Stimulated activated CD8-positive, alpha-beta memory T cell treated with anti-CD3 and anti-CD28 coated beads, Interleukin-4, amount 100 ng/mL, for 1 hour (primary cell): ENCODE results near the gene ABTB2.

ENCODE experiments used
- DNase-seq, 2 donors: peaks; one replicate each; pipeline ENCODE4 v3.0.0-alpha.2; 2020; ENCODE audit warnings: low read depth in 2 of 2, low spot score in 1 of 2

The ABTB2 gene

GRCh38 chr11:34317036-34317360, 40.8 kb downstream of the ABTB2 start:
- no peak for DNase-seq

- DNase-seq, result no peak
These were observed 41.3 kb downstream of the ABTB2 start for GRCh38 chr11:34316347-34317035.

DNA sequence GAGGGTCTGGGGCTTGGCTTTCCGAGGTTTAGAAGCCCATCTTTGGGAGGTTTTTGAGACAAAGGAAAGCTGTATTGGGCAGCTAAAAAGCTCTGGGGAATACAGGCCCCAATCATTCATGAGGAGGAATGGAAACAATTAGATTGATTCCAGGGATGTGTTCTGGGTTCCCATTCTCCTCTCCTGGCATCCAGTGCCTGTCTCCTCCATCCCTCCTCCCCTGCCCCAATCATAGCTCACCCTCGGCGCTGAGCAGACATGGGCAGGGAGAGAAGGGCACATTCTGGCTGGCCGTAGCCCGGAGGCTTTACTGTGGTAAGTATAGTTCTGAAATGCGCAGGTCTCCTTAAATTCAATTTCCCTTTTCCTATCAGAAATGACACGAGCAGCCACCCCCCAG, 42.4 kb downstream of the ABTB2 start:
- DNase-seq, result no peak

DNA sequence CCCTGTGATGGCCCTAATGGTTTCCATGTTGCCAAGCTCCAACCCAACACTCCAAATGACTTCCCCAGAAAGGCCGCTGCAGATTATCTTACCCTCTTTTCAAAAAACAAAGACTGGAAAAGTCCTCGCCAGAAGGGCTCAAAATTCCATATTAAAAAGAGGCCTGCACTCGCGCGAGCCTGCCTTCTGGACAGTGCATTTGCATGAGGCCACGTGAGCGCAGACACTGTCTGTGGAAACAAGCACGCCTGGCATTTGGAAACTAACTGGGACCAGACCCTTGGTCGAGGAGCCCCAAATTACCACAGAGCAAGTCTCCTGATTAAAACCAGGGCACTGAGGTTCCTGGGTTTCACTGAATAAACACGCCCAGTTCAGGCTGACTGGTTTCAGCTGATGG, 42.9 kb downstream of the ABTB2 start:
- no peak for DNase-seq

- no peak for DNase-seq
These were observed 43.6 kb downstream of the ABTB2 start for GRCh38 chr11:34314176-34314575.

- DNase-seq, result no peak
These were observed 44.7 kb downstream of the ABTB2 start for GRCh38 chr11:34313099-34313517.

GRCh38 chr11:34311126-34311525, 46.7 kb downstream of the ABTB2 start:
- DNase-seq, result no peak

GRCh38 chr11:34309965-34310364, 47.8 kb downstream of the ABTB2 start:
- no peak for DNase-seq

DNA sequence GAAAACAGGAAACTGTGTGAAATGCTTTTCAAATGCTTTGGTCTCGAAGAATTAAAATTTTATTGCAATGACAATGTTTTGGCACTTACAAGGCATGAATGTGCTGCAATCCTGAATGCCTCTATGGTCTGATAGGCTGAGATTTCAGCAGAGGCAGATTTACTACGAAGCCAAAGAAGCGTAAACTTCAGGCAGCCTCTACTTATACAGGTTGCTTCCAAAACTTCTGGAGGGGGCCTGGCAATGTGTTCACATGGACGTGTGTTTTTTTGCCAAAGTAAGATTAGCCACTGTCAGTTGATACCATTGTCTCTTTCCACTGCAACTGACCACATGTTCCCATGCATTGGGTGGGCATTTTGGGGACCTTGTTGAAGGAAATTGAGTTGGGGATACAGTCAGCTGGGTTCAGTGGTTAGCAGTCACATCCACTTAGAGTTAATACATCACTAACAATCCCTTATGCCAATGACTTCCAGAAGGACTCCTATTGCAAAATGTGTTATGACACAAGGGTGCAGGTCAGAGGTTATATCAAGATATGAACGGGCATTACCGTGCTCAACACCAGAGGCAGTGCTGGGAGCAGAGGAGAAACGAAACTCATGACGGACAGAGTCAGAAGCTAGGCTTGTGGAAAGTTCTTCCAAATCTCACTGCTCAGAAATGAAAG, 48.8 kb downstream of the ABTB2 start:
- no peak for DNase-seq

GRCh38 chr11:34308049-34308912, 49.5 kb downstream of the ABTB2 start:
- DNase-seq, result no peak

DNA sequence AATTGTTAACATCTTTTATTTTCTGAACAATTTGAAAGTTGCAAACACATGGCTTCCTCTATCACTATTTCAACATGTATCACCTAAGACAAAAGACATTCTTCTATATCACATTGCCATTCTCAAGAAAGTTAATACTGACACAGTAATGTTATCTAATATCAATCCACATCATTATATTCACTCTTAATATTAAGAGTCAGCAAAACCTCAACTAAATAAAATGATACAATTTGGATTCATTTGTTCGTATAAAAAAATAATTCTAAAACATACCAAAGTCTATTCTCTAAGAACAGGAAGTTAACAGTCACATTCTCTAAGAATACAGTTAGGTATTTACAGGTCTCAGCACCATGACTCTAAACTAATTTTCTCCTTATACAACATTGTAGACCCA, 52.0 kb downstream of the ABTB2 start:
- no peak for DNase-seq

DNA sequence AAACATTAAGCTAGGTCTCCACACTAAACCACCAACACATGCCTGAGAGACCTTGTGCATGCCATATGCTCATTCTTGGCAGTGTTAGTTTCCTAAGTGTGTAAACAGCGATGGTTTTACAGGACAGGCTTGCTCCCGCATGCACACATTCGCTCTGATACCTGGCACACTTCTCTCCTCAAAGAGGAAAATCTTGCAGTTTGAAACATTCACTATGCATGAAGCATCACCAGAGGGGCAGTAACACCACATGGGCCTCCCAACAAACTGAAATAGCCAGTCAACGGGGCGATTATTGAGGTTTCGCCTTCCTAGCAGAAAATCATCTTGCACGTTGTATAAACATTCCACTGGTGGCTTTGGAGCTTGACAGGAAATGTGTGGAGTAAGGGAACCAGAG, 52.6 kb downstream of the ABTB2 start:
- no peak for DNase-seq

GRCh38 chr11:34303028-34303570, 54.7 kb downstream of the ABTB2 start:
- no peak for DNase-seq

DNA sequence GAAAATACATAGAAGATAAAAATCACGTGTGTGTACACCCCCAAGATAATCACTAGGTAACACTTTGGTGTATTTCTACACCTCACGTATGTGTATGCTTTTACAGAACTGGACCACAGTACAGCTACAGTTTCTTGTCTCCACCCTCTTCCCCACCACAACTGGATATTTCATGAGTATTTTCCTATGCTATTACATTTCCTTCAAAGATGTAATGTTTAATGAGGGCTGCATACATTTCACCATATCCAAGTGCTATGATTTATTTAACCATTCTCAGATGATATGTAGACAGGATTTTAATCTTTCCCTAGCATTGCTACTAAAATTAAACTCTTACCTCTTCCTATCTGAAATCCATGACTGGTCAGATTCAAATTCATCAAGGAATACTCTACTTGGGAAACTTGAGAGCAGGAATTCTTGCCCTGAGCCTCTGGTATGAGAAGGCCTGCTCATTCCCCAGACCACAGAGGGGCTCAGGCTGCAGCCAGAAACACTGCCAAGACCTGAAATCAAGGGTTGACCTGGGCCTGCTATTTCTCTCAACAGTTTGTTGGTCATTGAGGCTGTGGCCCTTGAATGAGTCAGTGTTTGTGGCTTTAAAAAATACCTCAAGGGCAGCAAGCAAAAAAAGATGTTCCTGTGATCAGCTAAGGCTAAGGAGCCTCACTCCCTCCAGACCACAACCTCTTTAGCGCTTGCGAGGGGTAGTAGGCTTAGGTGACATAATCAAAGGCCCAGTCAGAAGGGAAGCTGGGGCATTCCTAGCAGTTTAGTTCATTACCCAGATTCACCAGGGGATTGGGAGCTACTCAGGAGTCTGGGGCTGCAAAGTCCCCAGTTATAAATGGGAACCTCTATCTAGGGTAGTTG, 55.5 kb downstream of the ABTB2 start:
- DNase-seq, result no peak

DNA sequence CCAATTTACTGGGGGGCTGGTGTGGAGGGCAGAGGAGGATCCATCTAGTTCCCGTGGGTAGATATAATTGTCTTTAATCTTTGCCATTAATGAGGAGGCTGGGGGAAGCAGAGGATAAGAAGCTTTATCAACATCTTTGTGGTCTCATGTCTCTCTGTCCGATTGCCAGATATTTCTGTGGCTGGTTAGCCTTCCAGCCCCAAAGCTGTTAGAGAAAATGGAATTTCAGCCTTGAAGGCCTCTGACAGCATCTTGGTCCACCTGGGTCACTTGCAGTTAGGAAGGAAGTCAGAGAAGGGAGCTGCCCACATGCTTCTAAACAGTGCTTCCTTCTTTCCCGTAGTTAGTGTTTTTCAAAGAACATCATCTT, 56.9 kb downstream of the ABTB2 start:
- no peak for DNase-seq

DNA sequence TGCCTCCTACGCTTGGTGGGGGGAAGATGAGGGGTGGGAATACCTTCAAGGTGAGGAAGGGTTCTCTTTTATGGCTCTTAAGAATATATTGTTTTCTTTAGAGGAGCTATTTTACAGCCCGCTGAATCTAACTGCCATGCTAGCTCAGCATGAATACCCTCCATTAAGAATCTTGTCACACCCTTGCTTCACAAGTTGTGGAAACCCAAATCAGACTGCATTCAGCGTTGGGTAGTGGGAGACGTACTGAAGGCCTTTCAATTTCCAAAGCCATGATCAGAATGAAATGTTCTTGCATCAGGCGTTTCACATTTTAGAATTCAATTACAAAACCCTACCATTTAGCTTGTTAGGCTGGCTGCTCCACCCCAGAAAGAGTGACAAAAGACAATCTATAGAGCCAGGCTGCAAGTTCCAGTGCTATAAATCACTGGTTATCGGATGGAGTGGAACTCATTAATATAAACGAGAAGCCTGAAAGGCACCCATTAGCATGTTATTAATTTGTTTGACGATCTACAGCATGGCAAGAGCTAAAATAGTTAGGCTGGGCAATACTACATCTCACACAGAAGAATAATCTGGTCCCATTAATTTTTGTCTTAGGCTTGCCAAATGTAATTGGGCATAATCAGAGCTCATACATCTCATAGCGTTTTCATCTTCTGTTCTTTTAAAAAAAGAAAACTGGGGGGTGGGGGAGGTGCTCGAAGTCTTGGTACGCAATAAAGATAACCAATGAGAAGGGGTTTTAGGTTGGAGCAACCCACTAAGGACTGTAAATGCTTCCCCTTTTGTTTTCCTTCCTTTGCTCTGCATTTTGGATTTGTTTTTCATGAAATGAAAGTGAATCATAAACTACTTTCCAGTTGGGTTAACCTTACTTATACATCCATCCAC, 57.5 kb downstream of the ABTB2 start:
- no peak for DNase-seq

- no peak for DNase-seq
These were observed 58.4 kb downstream of the ABTB2 start for GRCh38 chr11:34299284-34299972.

GRCh38 chr11:34298871-34299270, 58.9 kb downstream of the ABTB2 start:
- no peak for DNase-seq

- no peak for DNase-seq
These were observed 61.4 kb downstream of the ABTB2 start for GRCh38 chr11:34296412-34296811.
